Heart left ventricle (tissue), 16 donors: ENCODE results near the gene FAM149A. TPM values are rescaled to one million over a fixed set of nuclear protein-coding genes. Genes with fewer than 3 reads are reported as not detected.

Experiments
- ATAC-seq, 4 donors: fragments of 200-7000 bp; cut with Tn5 transposase; one replicate each; pipeline ENCODE4 v1.9.1; 2020 to 2022; ENCODE audit warnings: moderate library complexity in 4 of 4, mild to moderate bottlenecking in 3 of 4, moderate number of reproducible peaks in 1 of 4
- DNase-seq, 5 donors: peaks; one replicate each; pipeline ENCODE4 v3.0.0-alpha.2; 2020
- H3K27ac ChIP-seq, 12 donors: fragments of 200-600 bp; sonication (generic) in 4 of 12; one replicate each; pipeline versions ENCODE4 v1.5.0 to v1.8.0; 2016 to 2022; ENCODE audit warnings: mild to moderate bottlenecking in 2 of 12
- H3K27me3 ChIP-seq, 9 donors: fragments of 200-600 bp; sonication (generic) in 2 of 9; one replicate each; pipeline versions ENCODE4 v1.5.1 to v1.8.0; 2016 to 2022; ENCODE audit warnings: mild to moderate bottlenecking in 3 of 9
- H3K36me3 ChIP-seq, 9 donors: fragments of 200-600 bp; sonication (generic) in 2 of 9; one replicate each; pipeline versions ENCODE4 v1.5.0 to v1.8.0; 2018 to 2022; ENCODE audit warnings: mild to moderate bottlenecking in 2 of 9
- H3K4me1 ChIP-seq, 12 donors: fragments of 200-600 bp; sonication (generic) in 4 of 12; one replicate each; pipeline versions ENCODE4 v1.5.0 to v1.8.0; 2016 to 2022; ENCODE audit warnings: mild to moderate bottlenecking in 3 of 12
- H3K4me3 ChIP-seq, 12 donors: fragments of 200-600 bp; sonication (generic) in 4 of 12; one replicate each; pipeline versions ENCODE4 v1.5.0 to v1.8.0; 2017 to 2022; ENCODE audit warnings: mild to moderate bottlenecking in 9 of 12, moderate library complexity in 4 of 12
- H3K9me3 ChIP-seq, 12 donors: fragments of 200-600 bp; sonication (generic) in 4 of 12; one replicate each; pipeline versions ENCODE4 v1.5.0 to v1.8.0; 2016 to 2022; ENCODE audit warnings: mild to moderate bottlenecking in 1 of 12
- CTCF ChIP-seq, 12 donors: fragments of 200-600 bp; sonication (generic) in 4 of 12; IDR thresholded peaks; one replicate each; pipeline versions ENCODE4 v1.5.0 to v1.8.0; 2018 to 2022; ENCODE audit warnings: antibody characterized with exemption in 12 of 12, mild to moderate bottlenecking in 5 of 12
- POLR2A ChIP-seq, 2 donors: fragments of 450-650 bp; IDR thresholded peaks; one replicate each; pipeline ENCODE4 v1.6.1; 2017; ENCODE audit warnings: antibody characterized with exemption in 2 of 2, mild to moderate bottlenecking in 2 of 2, moderate library complexity in 2 of 2
- WGBS, 4 donors: extraction: QIAGEN DNeasy Blood & Tissue Kit in 2 of 4; methylation state at CpG; one replicate each; pipeline versions ENCODE4 v1.1.5 to v1.1.7; 2013 to 2018; 5-methylcytosine and 5-hydroxymethylcytosine counted together
- intact Hi-C, 10 donors: fragments of 100-400 bp; cut with DNase I; formaldehyde crosslinking; loops; one replicate each; pipeline versions ENCODE4 v1.11.1 to v1.14.2; 2022
- polyA plus RNA-seq, 2 donors: library from polyadenylated mRNA; stranded (reverse); fragments of 200-250 nt; gene quantifications; one replicate each; pipeline ENCODE4 v1.2.3, GENCODE V29; 2013
- total RNA-seq, 9 donors: library from RNA; depleted of rRNA in 2 of 9; stranded (reverse); fragments of >200 nt in 2 of 9; fragmentation: NEBNext Ultra II Directional in 3 of 9; extraction: Animal tissue kit (Norgen Biotek cat#: 25700) in 3 of 9; gene quantifications; one replicate each; pipeline versions ENCODE4 v1.1.0 to v1.2.4, GENCODE V29; 2016 to 2023
- donor health status: ischemic (EF 13 %, LVEDD 7.1; RV severe dilation, severe dysfunction).
- donor health status: healthy with polysubstance abuse.
- donor health status: DM: no; HTN: yes; CAD: no.
- donor health status: DM: no; HTN: no; CAD: no.
- donor health status: ischemic (EF 25% LVEDD 6.9; RV normal size, moderate dysfunction).
- donor health status: ischemic (EF 25% LVEDD 5.7; RV mildly dilated, moderate dysfunction).
- donor health status: healthy.
- donor health status: DM: yes; HTN: yes; CAD: no.
- donor health status: ischemic (EF 35%, LVEDD 5.7; RV mildly dilated, moderate dysfunction).
- donor health status: nonischemic (EF 11% LVEDD 7.7; RV severe dilation, severe dysfunction).
- donor health status: DM: yes; HTN: yes; CAD: no.
- donor health status: PGD.
- donor health status: ischemic (EF 29% LVEDD 5.4; RV normal size, mild dysfunction).
- donor health status: nonischemic (EF 23%, LVEDD 6.1; RV moderate dilation, normal function).

The FAM149A gene
- total and polyA plus RNA-seq, 11 donors = 1.6 to 13.0 (median 7.8) TPM

GRCh38 chr4:186172546-186172945, 68.0 kb downstream of the FAM149A start:
- no peak for DNase-seq
- TF ChIP-seq CTCF (IDR thresholded peaks at IDR 0.05) (no peak), POLR2A (IDR thresholded peaks at IDR 0.05) (no peak)
- Histone ChIP-seq H3K27ac (no peak overlapping the region), H3K4me3 (no peak overlapping the region), H3K27me3 (no peaks in the 10 kb centered on the region), H3K9me3 (no peaks in the 10 kb centered on the region), H3K36me3 (no peaks in the 10 kb centered on the region), H3K4me1 (no peaks in the 10 kb centered on the region)
- ATAC-seq = no peak
- 72 to 79% (median 75%) methylated on average over 7 to 8 of the region's 8 CpGs for WGBS, 4 donors
- intact Hi-C loops = no loop called here

- ATAC-seq = no peak
- H3K36me3 ChIP-seq = no peaks in the 10 kb centered on the region
- H3K27ac ChIP-seq = no peak overlapping the region
- H3K4me3 ChIP-seq = no peak overlapping the region
- DNase-seq = no peak
- peaks cover 6 to 26% (median 18%) of the 10 kb centered on the region in 12 donors for H3K4me1 ChIP-seq
- H3K9me3 ChIP-seq = no peaks in the 10 kb centered on the region
- TF ChIP-seq POLR2A (IDR thresholded peaks at IDR 0.05) (no peak), CTCF (IDR thresholded peaks at IDR 0.05) (no peak)
- 81 to 95% (median 85%) methylated on average over 3 of the region's 3 CpGs for WGBS, 4 donors
- intact Hi-C loops = no loop called here
- no peaks in the 10 kb centered on the region for H3K27me3 ChIP-seq
Measured at GRCh38 chr4:186188107-186188506, 83.6 kb downstream of the FAM149A start.

GRCh38 chr4:186189656-186190055, 85.2 kb downstream of the FAM149A start:
- peaks cover 6 to 39% (median 30%) of the 10 kb centered on the region in 12 donors for H3K4me1 ChIP-seq
- H3K4me3 ChIP-seq = peak overlapping the region in 5 of 12 donors; percentile 65 to 92 (median 91)
- DNase-seq (no peak), ATAC-seq (no peak)
- peak overlapping the region in 11 of 12 donors; percentile 88 to 99 (median 98) for H3K27ac ChIP-seq
- intact Hi-C loops = loop anchor here in 4 of 10 donors (5.0 to 10.0 kb wide), 3 partner anchors 42 to 122 kb away; partner anchors contain the start of gene TLR3 (in 2 of the 4)
- peaks cover 0 to 9% (median 2%) of the 10 kb centered on the region in 9 donors for H3K36me3 ChIP-seq
- 53 to 65% (median 58%) methylated on average over 4 of the region's 4 CpGs for WGBS, 4 donors
- no peaks in the 10 kb centered on the region for H3K9me3 ChIP-seq
- TF ChIP-seq CTCF (IDR thresholded peaks at IDR 0.05) (no peak), POLR2A (IDR thresholded peaks at IDR 0.05) (no peak)
- no peaks in the 10 kb centered on the region for H3K27me3 ChIP-seq

GRCh38 chr4:186190581-186191199, 86.2 kb downstream of the FAM149A start:
- TF ChIP-seq CTCF (IDR thresholded peaks at IDR 0.05) (peak in 1 of 12 donors; percentile 19), POLR2A (IDR thresholded peaks at IDR 0.05) (no peak)
- peaks cover 6 to 39% (median 30%) of the 10 kb centered on the region in 12 donors for H3K4me1 ChIP-seq
- no peaks in the 10 kb centered on the region for H3K9me3 ChIP-seq
- no peaks in the 10 kb centered on the region for H3K27me3 ChIP-seq
- H3K27ac ChIP-seq = peak overlapping the region; percentile 88 to 99 (median 98)
- ATAC-seq (peak; percentile 44 to 60 (median 54)), DNase-seq (peak in 3 of 5 donors; percentile 48 to 78 (median 54))
- peaks cover 0 to 18% (median 3%) of the 10 kb centered on the region in 9 donors for H3K36me3 ChIP-seq
- H3K4me3 ChIP-seq = peak overlapping the region; percentile 54 to 98 (median 90)
- intact Hi-C loops = loop anchor here in 4 of 10 donors (5.0 to 10.0 kb wide), 3 partner anchors 43 to 123 kb away; partner anchors contain the start of gene TLR3 (in 2 of the 4)
- WGBS, 4 donors = 0 to 2% (median 1%) methylated on average over 25 to 34 of the region's 34 CpGs
